ENCODE data around the gene ZBED4. TPM values are rescaled to one million over a fixed set of nuclear protein-coding genes. Genes with fewer than 3 reads are reported as not detected.

ZBED4 gene
- total RNA-seq, 1 donor from 2014 or later: 22.7 TPM

DNA sequence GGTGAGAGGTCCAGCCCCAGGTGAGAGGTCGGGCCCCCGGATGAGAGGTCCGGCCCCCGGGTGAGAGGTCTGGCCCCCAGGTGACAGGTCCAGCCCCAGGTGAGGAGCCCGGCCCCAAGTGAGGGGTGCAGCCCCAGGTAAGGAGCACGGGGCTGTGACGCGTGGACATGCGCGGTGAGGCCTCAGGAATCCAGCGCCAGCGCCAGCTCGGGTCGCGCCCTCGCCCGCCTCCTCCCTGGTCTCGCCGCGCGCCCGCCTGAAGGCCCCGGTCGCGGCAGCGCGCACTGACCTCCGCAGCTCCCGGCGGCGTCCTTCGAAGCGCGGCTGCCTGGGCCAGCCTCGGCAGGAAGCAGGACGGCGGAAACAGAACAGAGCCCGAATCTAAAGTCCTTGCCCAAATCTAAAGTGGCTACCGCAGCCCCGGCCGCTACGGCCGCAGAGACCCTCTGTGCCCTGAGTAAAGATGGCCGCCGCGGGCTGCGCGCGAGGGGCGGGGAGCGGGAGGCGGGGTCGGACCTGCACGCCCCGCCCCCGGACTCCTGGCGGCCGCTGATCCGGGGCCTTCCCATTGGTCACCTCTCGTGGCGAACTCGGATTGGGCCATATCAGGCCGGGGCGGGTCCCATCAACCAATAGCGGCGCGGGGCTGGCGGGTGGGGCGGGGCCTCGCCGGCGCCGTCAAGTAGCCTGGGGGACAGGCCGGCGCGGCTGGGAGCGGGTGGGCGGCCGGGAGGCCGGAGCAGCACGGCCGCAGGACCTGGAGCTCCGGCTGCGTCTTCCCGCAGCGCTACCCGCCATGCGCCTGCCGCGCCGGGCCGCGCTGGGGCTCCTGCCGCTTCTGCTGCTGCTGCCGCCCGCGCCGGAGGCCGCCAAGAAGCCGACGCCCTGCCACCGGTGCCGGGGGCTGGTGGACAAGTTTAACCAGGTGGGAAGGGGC, 64.6 kb downstream of the ZBED4 start, which contains the start of the genes ALG12 and CRELD2:
TSS of gene ALG12 (minus strand) at position 465 of the 937 bp plus-strand sequence. CDS start 4,673 bp downstream, outside the sequence.
TSS of gene CRELD2 (plus strand) at position 661 of the 937 bp plus-strand sequence. CDS start at position 797, 136 bp downstream.
- Histone ChIP-seq H3K4me2 (ENCODE audit: low read length) (peak within 1 kb of the TSS; percentile 94), H3K27ac (ENCODE audit: low read depth, low read length) (peak within 1 kb of the TSS; percentile 84), H3K9me3 (ENCODE audit: insufficient read depth, low read depth, low read length) (no peaks in the 10 kb centered on the region), H3K9ac (ENCODE audit: low read length) (peak within 1 kb of the TSS; percentile 94), H3K4me1 (ENCODE audit: insufficient read depth, low read length) (peaks cover 8% of the 10 kb centered on the region), H3K27me3 (ENCODE audit: insufficient read depth, low read length) (no peaks in the 10 kb centered on the region), H3K36me3 (ENCODE audit: insufficient read depth, low read length) (peaks cover 2% of the 10 kb centered on the region), H2AFZ (ENCODE audit: low read depth, low read length) (peak within 1 kb of the TSS; percentile 77), H4K20me1 (ENCODE audit: insufficient read depth, low read length) (peaks cover 34% of the 10 kb centered on the region), H3K4me3 (ENCODE audit: insufficient read depth, low read depth, low read length) (peak within 1 kb of the TSS; percentile 69), H3K79me2 (ENCODE audit: insufficient read depth, low read length) (peaks cover 20% of the 10 kb centered on the region)
- FAIRE-seq: no peak
- no peaks in the 10 kb centered on the region for H3K9me3 Mint-ChIP-seq (ENCODE audit: unreplicated experiment)
- no peaks in the 10 kb centered on the region for H3K27me3 Mint-ChIP-seq (ENCODE audit: low read depth, unreplicated experiment)
- H3K4me3 Mint-ChIP-seq (ENCODE audit: unreplicated experiment): peak within 1 kb of the TSS; percentile 88
- TF ChIP-seq, protein P1, sequence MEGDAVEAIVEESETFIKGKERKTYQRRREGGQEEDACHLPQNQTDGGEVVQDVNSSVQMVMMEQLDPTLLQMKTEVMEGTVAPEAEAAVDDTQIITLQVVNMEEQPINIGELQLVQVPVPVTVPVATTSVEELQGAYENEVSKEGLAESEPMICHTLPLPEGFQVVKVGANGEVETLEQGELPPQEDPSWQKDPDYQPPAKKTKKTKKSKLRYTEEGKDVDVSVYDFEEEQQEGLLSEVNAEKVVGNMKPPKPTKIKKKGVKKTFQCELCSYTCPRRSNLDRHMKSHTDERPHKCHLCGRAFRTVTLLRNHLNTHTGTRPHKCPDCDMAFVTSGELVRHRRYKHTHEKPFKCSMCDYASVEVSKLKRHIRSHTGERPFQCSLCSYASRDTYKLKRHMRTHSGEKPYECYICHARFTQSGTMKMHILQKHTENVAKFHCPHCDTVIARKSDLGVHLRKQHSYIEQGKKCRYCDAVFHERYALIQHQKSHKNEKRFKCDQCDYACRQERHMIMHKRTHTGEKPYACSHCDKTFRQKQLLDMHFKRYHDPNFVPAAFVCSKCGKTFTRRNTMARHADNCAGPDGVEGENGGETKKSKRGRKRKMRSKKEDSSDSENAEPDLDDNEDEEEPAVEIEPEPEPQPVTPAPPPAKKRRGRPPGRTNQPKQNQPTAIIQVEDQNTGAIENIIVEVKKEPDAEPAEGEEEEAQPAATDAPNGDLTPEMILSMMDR (IDR thresholded peaks at IDR 0.05; ENCODE audit: insufficient read depth, low read depth, low read length): no peak
- H3K4me1 Mint-ChIP-seq (ENCODE audit: low read depth, unreplicated experiment): peaks cover 1% of the 10 kb centered on the region
- H3K27ac Mint-ChIP-seq (ENCODE audit: unreplicated experiment): no peak within 1 kb of the TSS
- H3K36me3 Mint-ChIP-seq (ENCODE audit: low read depth, unreplicated experiment): peaks cover 9% of the 10 kb centered on the region
- DNase-seq (ENCODE audit: low read depth): peak; percentile 90

DNA sequence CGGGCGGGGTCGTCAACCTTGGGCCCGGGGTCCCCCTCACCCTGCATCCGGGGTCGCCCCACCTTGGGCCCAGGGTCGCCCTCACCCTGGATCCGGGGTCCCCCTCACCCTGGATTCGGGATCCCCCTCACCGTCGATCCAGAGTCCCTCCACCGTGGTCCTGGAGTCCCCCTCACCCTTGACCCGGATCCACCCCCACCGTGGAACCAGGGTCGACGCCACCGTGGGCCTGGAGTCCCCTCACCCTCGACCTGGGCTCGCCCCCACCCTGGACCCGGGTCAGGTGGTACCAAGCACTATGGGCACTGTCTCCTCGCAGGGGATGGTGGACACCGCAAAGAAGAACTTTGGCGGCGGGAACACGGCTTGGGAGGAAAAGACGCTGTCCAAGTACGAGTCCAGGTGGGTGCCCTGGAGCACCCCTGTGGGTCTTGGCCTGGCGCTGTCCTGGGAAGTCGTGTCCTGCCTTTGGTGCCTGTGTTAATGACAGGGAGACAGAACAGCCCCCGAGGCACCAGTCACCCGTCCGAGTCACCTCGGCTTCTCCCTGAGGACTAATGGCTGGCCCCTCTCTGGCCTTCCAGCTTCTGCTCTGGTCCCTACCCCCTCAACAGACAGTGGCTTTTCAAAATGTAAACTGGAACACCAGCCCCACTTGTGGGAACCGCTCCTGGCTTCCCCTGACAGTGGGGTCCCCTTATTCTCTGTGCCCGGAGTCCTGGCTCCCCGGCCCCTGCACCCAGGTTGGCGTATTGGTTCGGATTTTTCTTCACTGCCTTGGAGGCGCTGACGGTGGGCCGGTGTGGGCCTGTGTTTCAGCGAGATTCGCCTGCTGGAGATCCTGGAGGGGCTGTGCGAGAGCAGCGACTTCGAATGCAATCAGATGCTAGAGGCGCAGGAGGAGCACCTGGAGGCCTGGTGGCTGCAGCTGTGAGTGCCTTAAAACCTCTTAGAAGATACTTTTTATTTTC, 65.6 kb downstream of the ZBED4 start:
- no peak for DNase-seq (ENCODE audit: low read depth)
- no peak for FAIRE-seq
- Mint-ChIP-seq H3K27me3 (ENCODE audit: low read depth, unreplicated experiment) (no peaks in the 10 kb centered on the region), H3K36me3 (ENCODE audit: low read depth, unreplicated experiment) (peaks cover 2% of the 10 kb centered on the region), H3K27ac (ENCODE audit: unreplicated experiment) (peak overlapping the region; percentile 34), H3K9me3 (ENCODE audit: unreplicated experiment) (no peaks in the 10 kb centered on the region), H3K4me3 (ENCODE audit: unreplicated experiment) (peak overlapping the region; percentile 81), H3K4me1 (ENCODE audit: low read depth, unreplicated experiment) (peaks cover 1% of the 10 kb centered on the region)
- TF ChIP-seq, protein P1 (IDR thresholded peaks at IDR 0.05; ENCODE audit: insufficient read depth, low read depth, low read length): no peak
- TF ChIP-seq EZH2 (IDR thresholded peaks at IDR 0.05; ENCODE audit: insufficient read depth, low read length): no peak
- no peaks in the 10 kb centered on the region for H3K27me3 ChIP-seq (ENCODE audit: insufficient read depth, low read length)
- peak overlapping the region; percentile 77 for H2AFZ ChIP-seq (ENCODE audit: low read depth, low read length)
- H3K4me2 ChIP-seq (ENCODE audit: low read length): peak overlapping the region; percentile 94
- peaks cover 26% of the 10 kb centered on the region for H4K20me1 ChIP-seq (ENCODE audit: insufficient read depth, low read length)
- H3K4me1 ChIP-seq (ENCODE audit: insufficient read depth, low read length): peaks cover 8% of the 10 kb centered on the region
- peak overlapping the region; percentile 83 for H3K9ac ChIP-seq (ENCODE audit: low read length)
- H3K4me3 ChIP-seq (ENCODE audit: insufficient read depth, low read depth, low read length): peak overlapping the region; percentile 64
- peaks cover 20% of the 10 kb centered on the region for H3K79me2 ChIP-seq (ENCODE audit: insufficient read depth, low read length)
- H3K27ac ChIP-seq (ENCODE audit: low read depth, low read length): no peak overlapping the region
- H3K9me3 ChIP-seq (ENCODE audit: insufficient read depth, low read depth, low read length): no peaks in the 10 kb centered on the region
- peaks cover 2% of the 10 kb centered on the region for H3K36me3 ChIP-seq (ENCODE audit: insufficient read depth, low read length)

Data from astrocyte (in vitro differentiated cells and primary cell).